SK-N-SH (cell line): Measurements from ENCODE around the gene SPTBN5. TPM values are rescaled to one million over a fixed set of nuclear protein-coding genes. Genes with fewer than 3 reads are reported as not detected.

Experiments used
- CTCF ChIA-PET: fragments of 300-600, 350-600 bp; formaldehyde crosslinking; extraction: SDS; loops from one replicate; lab custom pipeline; 2021; lab: Yijun Ruan, JAX
- POLR2A ChIA-PET: fragments of 350-600 bp; sonication (Branson Sonifier 250); formaldehyde crosslinking; extraction: SDS; loops from one replicate; lab custom pipeline; 2020; ENCODE audit warnings: antibody characterized with exemption, inconsistent platforms; lab: Yijun Ruan, JAX
- DNase-seq: peaks from one replicate; pipeline ENCODE4 v3.0.0; 2012
- H2AFZ ChIP-seq: fragments of 200-600 bp; sonication (generic); 2 replicates; pipeline ENCODE4 v1.8.1; 2016; ENCODE audit warnings: antibody characterized with exemption, mild to moderate bottlenecking, low read depth
- H3F3A ChIP-seq: fragments of 200-600 bp; sonication (generic); replicated peaks from 2 replicates; pipeline ENCODE3; 2016; ENCODE audit warnings: antibody characterized with exemption, mild to moderate bottlenecking; ENCODE audit not compliant: insufficient read depth
- H3K27ac ChIP-seq, 2 experiments: fragments of 200-500 bp in 1 of 2; fragments of 200-600 bp in 1 of 2; sonication (Bioruptor generic) in 1 of 2; sonication (generic), shearing (Covaris generic) in 1 of 2; 2 replicates each; pipeline versions ENCODE4 v1.5.1 to v1.6.1; 2014 to 2016; ENCODE audit warnings: low read depth in 2 of 2, inconsistent platforms in 1 of 2, low read length in 1 of 2, mild to moderate bottlenecking in 1 of 2, mixed read lengths in 1 of 2
- H3K27me3 ChIP-seq: fragments of 200-600 bp; sonication (generic), shearing (Covaris generic); 2 replicates; pipeline ENCODE4 v1.6.1; 2016; ENCODE audit warnings: mixed run types; ENCODE audit not compliant: insufficient read depth
- H3K36me3 ChIP-seq, 2 experiments: fragments of 200-500 bp in 1 of 2; fragments of 200-600 bp in 1 of 2; sonication (Bioruptor generic) in 1 of 2; sonication (generic) in 1 of 2; replicated peaks in 1 of 2; 2 replicates each; pipeline versions ENCODE3 to v1.5.1; 2014 to 2016; ENCODE audit warnings: low read length in 1 of 2, mild to moderate bottlenecking in 1 of 2; ENCODE audit not compliant: insufficient read depth in 2 of 2, control insufficient read depth in 1 of 2
- H3K4me1 ChIP-seq, 2 experiments: fragments of 200-500 bp in 1 of 2; fragments of 200-600 bp in 1 of 2; sonication (Bioruptor generic) in 1 of 2; sonication (generic), shearing (Covaris generic) in 1 of 2; 2 replicates each; pipeline versions ENCODE4 v1.5.1 to v1.6.1; 2014 to 2016; ENCODE audit warnings: low read depth in 1 of 2, low read length in 1 of 2, mixed run types in 1 of 2; ENCODE audit not compliant: insufficient read depth in 2 of 2, control insufficient read depth in 1 of 2
- H3K4me2 ChIP-seq: fragments of 200-600 bp; sonication (generic), shearing (Covaris generic); 2 replicates; pipeline ENCODE4 v1.6.1; 2017; ENCODE audit warnings: mixed run types
- H3K4me3 ChIP-seq, 2 experiments: fragments of 200-500 bp in 1 of 2; fragments of 200-600 bp in 1 of 2; sonication (Bioruptor generic) in 1 of 2; sonication (generic), shearing (Covaris generic) in 1 of 2; 2 replicates each; pipeline versions ENCODE4 v1.5.1 to v1.8.1; 2014 to 2016; ENCODE audit warnings: low read depth in 2 of 2, inconsistent platforms in 1 of 2, low read length in 1 of 2, mild to moderate bottlenecking in 1 of 2, mixed read lengths in 1 of 2, moderate library complexity in 1 of 2
- H3K79me2 ChIP-seq: fragments of 200-600 bp; sonication (generic); 2 replicates; pipeline ENCODE4 v1.8.1; 2017; ENCODE audit warnings: mild to moderate bottlenecking; ENCODE audit not compliant: insufficient read depth
- H3K9ac ChIP-seq: fragments of 200-600 bp; sonication (generic); 2 replicates; pipeline ENCODE4 v1.6.1; 2017; ENCODE audit warnings: mixed run types
- H3K9me2 ChIP-seq: fragments of 200-600 bp; sonication (generic); 2 replicates; pipeline ENCODE4 v1.6.1; 2017; ENCODE audit warnings: mixed run types
- H3K9me3 ChIP-seq: fragments of 200-600 bp; sonication (generic); 2 replicates; pipeline ENCODE4 v1.6.1; 2017; ENCODE audit warnings: mixed run types, mild to moderate bottlenecking, moderate library complexity
- H4K20me1 ChIP-seq: fragments of 200-600 bp; sonication (generic); 2 replicates; pipeline ENCODE4 v1.6.1; 2017; ENCODE audit warnings: mild to moderate bottlenecking, mixed run types; ENCODE audit not compliant: insufficient read depth
- EZH2phosphoT487 ChIP-seq: fragments of 200-600 bp; sonication (generic); IDR thresholded peaks from 2 replicates; pipeline ENCODE4 v1.6.1; 2017; ENCODE audit warnings: low read depth, mixed run types, mild to moderate bottlenecking, antibody characterized with exemption, moderate library complexity, borderline replicate concordance
- FOSL2 ChIP-seq: IDR thresholded peaks from 2 replicates; pipeline ENCODE4 v1.4.0; 2012; ENCODE audit warnings: low read depth, mild to moderate bottlenecking, moderate library complexity, borderline replicate concordance
- FOXM1 ChIP-seq: IDR thresholded peaks from 2 replicates; pipeline ENCODE4 v1.4.0; 2012; ENCODE audit warnings: low read depth, mild to moderate bottlenecking
- GABPA ChIP-seq: IDR thresholded peaks from 2 replicates; pipeline ENCODE4 v1.4.0; 2012; ENCODE audit warnings: low read depth, mild to moderate bottlenecking
- GATA2 ChIP-seq: sonication (generic); formaldehyde crosslinking; IDR thresholded peaks from 2 replicates; pipeline ENCODE4 v1.5.0; 2020; ENCODE audit warnings: mild to moderate bottlenecking, missing genetic modification reagents
- JUND ChIP-seq: IDR thresholded peaks from 2 replicates; pipeline ENCODE4 v1.4.0; 2012
- MEF2A ChIP-seq: IDR thresholded peaks from 2 replicates; pipeline ENCODE4 v1.4.0; 2012; ENCODE audit warnings: low read depth, borderline replicate concordance
- MXI1 ChIP-seq: IDR thresholded peaks from 2 replicates; pipeline ENCODE4 v1.6.1; 2012; ENCODE audit warnings: mild to moderate bottlenecking, low read depth, low read length, improper control_type of control experiment
- NFIC ChIP-seq: IDR thresholded peaks from 2 replicates; pipeline ENCODE4 v1.4.0; 2012; ENCODE audit warnings: borderline replicate concordance
- NRF1 ChIP-seq: IDR thresholded peaks from 2 replicates; pipeline ENCODE4 v1.6.1; 2012; ENCODE audit warnings: low read depth, mild to moderate bottlenecking, low read length
- PBX3 ChIP-seq: IDR thresholded peaks from 2 replicates; pipeline ENCODE4; 2012
- REST ChIP-seq: IDR thresholded peaks from 2 replicates; pipeline ENCODE4 v1.6.1; 2012; ENCODE audit warnings: mild to moderate bottlenecking, low read depth, low read length, moderate library complexity
- RFX5 ChIP-seq: IDR thresholded peaks from 2 replicates; pipeline ENCODE4 v1.6.1; 2012; ENCODE audit warnings: mild to moderate bottlenecking, improper control_type of control experiment, low read length
- SIN3A ChIP-seq: IDR thresholded peaks from 2 replicates; pipeline ENCODE4 v1.6.1; 2012; ENCODE audit warnings: low read depth, mild to moderate bottlenecking, low read length, moderate library complexity, borderline replicate concordance
- TAF1 ChIP-seq: IDR thresholded peaks from 2 replicates; pipeline ENCODE4 v1.6.1; 2012; ENCODE audit warnings: low read depth, mild to moderate bottlenecking, low read length, moderate library complexity, borderline replicate concordance
- TCF12 ChIP-seq: IDR thresholded peaks from 2 replicates; pipeline ENCODE4 v1.4.0; 2012
- USF2 ChIP-seq: fragments of 150-350 bp; IDR thresholded peaks from 2 replicates; pipeline ENCODE4 v1.6.1; 2017; ENCODE audit warnings: antibody characterized with exemption, low read length, low read depth, borderline replicate concordance
- ZBTB33 ChIP-seq: IDR thresholded peaks from 2 replicates; pipeline ENCODE4 v1.4.0; 2012; ENCODE audit warnings: low read depth, borderline replicate concordance
- WGBS: methylation state at CpG from one replicate; pipeline ENCODE4 v1.1.6; 2017; ENCODE audit warnings: low lambda C conversion rate; 5-methylcytosine and 5-hydroxymethylcytosine counted together
- polyA plus RNA-seq, 3 experiments: library from polyadenylated mRNA; depleted of rRNA; stranded (reverse); fragments of >200 nt; gene quantifications; 2 replicates each; pipeline ENCODE4 v1.2.3, GENCODE V29; 2012

Gene SPTBN5
- polyA plus RNA-seq, 1 of the 3 experiments (the other 2 are of a cell fraction) = 0.23 TPM

GRCh38 chr15:41925086-41925608 lies 31.3 kb upstream of the SPTBN5 start:
- Histone ChIP-seq H3K4me2 (no peak overlapping the region), H3K9me3 (no peaks in the 10 kb centered on the region), H4K20me1 (no peaks in the 10 kb centered on the region), H3K36me3 (peaks cover 0 to 7% of the 10 kb centered on the region in 2 experiments), H3K27ac (no peak overlapping the region), H3K27me3 (no peaks in the 10 kb centered on the region), H3K4me3 (no peak overlapping the region), H3K79me2 (peaks cover 8% of the 10 kb centered on the region), H3K9ac (no peak overlapping the region), H3K4me1 (peaks cover 8 to 10% of the 10 kb centered on the region in 2 experiments), H3F3A (no peaks in the 10 kb centered on the region), H2AFZ (no peak overlapping the region), H3K9me2 (no peaks in the 10 kb centered on the region)
- ChIA-PET POLR2A (no interaction called here), CTCF (interaction anchor here (1.8 kb wide), 1 partner anchor 20 kb away, joined by 7 read pairs; no protein-coding TSS in a partner anchor)
- no peak for DNase-seq
- TF ChIP-seq JUND = no peak
- TF ChIP-seq EZH2phosphoT487 = no peak
- no peak for TF ChIP-seq TCF12
- no peak for TF ChIP-seq GABPA
- no peak for TF ChIP-seq NFIC
- no peak for TF ChIP-seq ZBTB33
- no peak for TF ChIP-seq FOSL2
- no peak for TF ChIP-seq FOXM1
- TF ChIP-seq TAF1 = no peak
- no peak for TF ChIP-seq GATA2
- TF ChIP-seq MEF2A = no peak
- no peak for TF ChIP-seq USF2
- no peak for TF ChIP-seq REST
- TF ChIP-seq RFX5 = no peak
- TF ChIP-seq NRF1 = no peak
- no peak for TF ChIP-seq PBX3
- no peak for TF ChIP-seq MXI1
- no peak for TF ChIP-seq SIN3A
- 96% methylated on average over 6 of the region's 7 CpGs for WGBS
